AG04449 (cell line): ENCODE results near the gene LRRC46.

ENCODE experiments used
- CTCF ChIA-PET: fragments of 350-600 bp; formaldehyde crosslinking; extraction: SDS; loops from one replicate; lab custom pipeline; 2021; ENCODE audit warnings: antibody characterized with exemption; lab: Yijun Ruan, JAX
- POLR2A ChIA-PET: fragments of 400-600, 350-600 bp; formaldehyde crosslinking; extraction: SDS; loops from one replicate; lab custom pipeline; 2020; ENCODE audit warnings: antibody characterized with exemption, inconsistent platforms; lab: Yijun Ruan, JAX
- DNase-seq: peaks from one replicate; pipeline ENCODE4 v3.0.0-alpha.2; 2010; ENCODE audit warnings: low read depth, low spot score
- H3K4me3 ChIP-seq: 2 replicates; pipeline ENCODE4 v1.5.1; 2011; ENCODE audit warnings: low read depth, mild to moderate bottlenecking, control low read depth, low read length
- CTCF ChIP-seq: IDR thresholded peaks from one replicate; pipeline ENCODE4 v1.5.1; 2011; ENCODE audit warnings: mild to moderate bottlenecking, moderate library complexity, low read length, control low read depth, inconsistent platforms; ENCODE audit not compliant: insufficient read depth; ENCODE audit errors: missing control alignments

The LRRC46 gene

GRCh38 chr17:47816947-47817346, 14.5 kb upstream of the LRRC46 start:
- H3K4me3 ChIP-seq = no peak overlapping the region
- CTCF ChIA-PET = no interaction called here
- DNase-seq = no peak
- POLR2A ChIA-PET = interaction anchor here (1.1 kb wide), 1 partner anchor 15 kb away, joined by 5 read pairs; the partner anchor contains the start of genes LRRC46 and MRPL10
- TF ChIP-seq CTCF = no peak

- POLR2A ChIA-PET = no interaction called here
- CTCF ChIA-PET = no interaction called here
- DNase-seq = no peak
- H3K4me3 ChIP-seq = no peak overlapping the region
- no peak for TF ChIP-seq CTCF
Measured at GRCh38 chr17:47818002-47818695, 13.3 kb upstream of the LRRC46 start.

GRCh38 chr17:47819475-47819874, 12.0 kb upstream of the LRRC46 start:
- ChIA-PET POLR2A (interaction anchor here (2.0 kb wide), 1 partner anchor 12 kb away, joined by 5 read pairs; the partner anchor contains the start of genes LRRC46 and MRPL10), CTCF (no interaction called here)
- TF ChIP-seq CTCF = no peak
- H3K4me3 ChIP-seq = no peak overlapping the region
- DNase-seq = no peak

- H3K4me3 ChIP-seq = peak overlapping the region; percentile 87
- no peak for TF ChIP-seq CTCF
- ChIA-PET POLR2A (interaction anchor here (0.7 to 2.0 kb wide), 2 partner anchors 11 to 228 kb away, joined by 3 to 5 read pairs; partner anchors contain the start of genes LRRC46 and MRPL10), CTCF (interaction anchor here (3.1 kb wide), 1 partner anchor 11 kb away, joined by 23 read pairs; the partner anchor contains the start of genes LRRC46 and MRPL10)
- no peak for DNase-seq
Measured at GRCh38 chr17:47820033-47820789, 11.3 kb upstream of the LRRC46 start.

- TF ChIP-seq CTCF = no peak
- ChIA-PET CTCF (interaction anchor here (1.2 to 3.1 kb wide), 3 partner anchors 10 to 68 kb away, joined by 3 to 23 read pairs (median 10); partner anchors contain the start of genes LRRC46 and MRPL10), POLR2A (interaction anchor here (1.3 kb wide), 1 partner anchor 10 kb away, joined by 15 read pairs; the partner anchor contains the start of genes LRRC46 and MRPL10)
- peak overlapping the region; percentile 87 for H3K4me3 ChIP-seq
- DNase-seq = no peak
Measured at GRCh38 chr17:47821031-47821423, 10.4 kb upstream of the LRRC46 start.
